GM18526 (cell line): ENCODE results near the gene OSR1.

Experiments used
- POLR2A ChIP-seq: IDR thresholded peaks from 3 replicates; pipeline ENCODE4 v1.6.1; 2011; ENCODE audit not compliant: insufficient read length; ENCODE audit errors: extremely low read depth

Gene OSR1

GRCh38 chr2:19351899-19352697 is 6.3 kb downstream of the OSR1 start:
- TF ChIP-seq POLR2A: no peak

GRCh38 chr2:19351499-19351898 is 6.9 kb downstream of the OSR1 start:
- TF ChIP-seq POLR2A: no peak

DNA sequence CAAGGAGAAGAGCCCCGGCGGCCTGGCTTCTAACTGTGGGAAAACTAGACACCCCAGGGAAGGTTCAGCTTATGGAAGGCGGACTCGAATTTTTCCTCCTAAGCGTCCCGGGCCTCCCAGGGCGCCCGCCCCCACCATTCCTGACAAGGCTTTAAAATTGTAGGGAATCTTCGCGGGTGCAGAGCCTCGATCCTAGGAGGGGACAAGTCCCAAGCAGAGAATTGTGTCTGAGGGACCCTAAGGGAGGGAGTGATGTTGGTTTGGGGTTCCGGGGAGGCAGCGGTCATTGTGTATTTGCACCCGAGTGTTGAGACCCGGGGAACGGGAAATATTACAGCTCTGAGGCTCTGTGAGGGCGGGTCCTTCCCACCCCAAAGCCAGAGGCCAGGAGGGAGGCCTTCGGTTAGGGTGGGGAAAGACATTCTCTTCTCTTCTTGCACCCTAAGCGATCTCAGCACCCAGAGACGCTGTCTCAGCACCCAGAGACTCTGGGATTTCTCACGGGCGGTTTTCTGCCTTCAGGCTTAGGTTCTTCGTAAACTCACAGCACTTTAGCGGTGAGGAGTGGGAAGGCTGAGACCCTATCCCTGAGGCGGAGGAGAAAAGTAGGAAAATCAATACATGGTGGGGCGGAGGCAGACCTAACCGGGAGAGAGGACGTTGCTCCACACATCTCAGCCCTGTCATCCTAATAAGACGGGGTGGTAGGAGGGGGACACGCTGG is 7.6 kb downstream of the OSR1 start:
- TF ChIP-seq POLR2A: no peak

GRCh38 chr2:19349911-19350677 is 8.3 kb downstream of the OSR1 start:
- TF ChIP-seq POLR2A: no peak

- no peak for TF ChIP-seq POLR2A
Measured at GRCh38 chr2:19348692-19349091, 9.7 kb downstream of the OSR1 start.

- peak; percentile 95 for TF ChIP-seq POLR2A
Measured at GRCh38 chr2:19347619-19348562, 10.5 kb downstream of the OSR1 start.

DNA sequence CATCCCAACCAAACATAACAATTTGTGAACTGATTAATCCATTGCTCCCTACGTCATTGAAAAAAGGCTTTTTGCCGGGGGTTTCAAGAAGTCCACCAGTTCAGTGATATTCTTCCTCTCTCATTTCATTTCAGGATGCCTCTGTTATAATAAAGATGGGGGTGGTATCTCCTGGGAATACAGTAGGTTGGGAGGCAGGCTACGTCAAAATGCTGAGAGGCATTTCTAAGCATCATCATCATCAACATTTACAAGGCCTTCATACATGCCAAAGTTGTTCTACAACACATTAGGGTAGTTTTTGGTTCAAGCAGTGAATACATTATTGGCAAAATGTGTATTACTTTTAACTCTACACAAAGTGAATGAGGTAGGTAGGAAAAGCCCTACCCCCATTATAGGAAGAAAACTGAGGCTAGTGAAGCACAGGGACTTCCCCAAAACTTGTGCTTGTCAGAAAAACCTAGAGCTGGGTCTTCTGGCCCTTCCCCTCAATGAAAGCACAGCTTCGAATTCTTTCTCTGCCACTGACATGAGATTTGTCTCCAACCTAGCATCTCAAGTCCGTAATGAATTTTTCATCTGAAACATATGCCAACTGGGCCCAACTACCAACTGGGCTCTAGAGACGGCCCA is 11.3 kb downstream of the OSR1 start:
- no peak for TF ChIP-seq POLR2A

GRCh38 chr2:19337742-19338141 is 20.7 kb downstream of the OSR1 start:
- no peak for TF ChIP-seq POLR2A

GRCh38 chr2:19337202-19337601 is 21.2 kb downstream of the OSR1 start:
- no peak for TF ChIP-seq POLR2A

GRCh38 chr2:19336781-19337180 is 21.6 kb downstream of the OSR1 start:
- no peak for TF ChIP-seq POLR2A

DNA sequence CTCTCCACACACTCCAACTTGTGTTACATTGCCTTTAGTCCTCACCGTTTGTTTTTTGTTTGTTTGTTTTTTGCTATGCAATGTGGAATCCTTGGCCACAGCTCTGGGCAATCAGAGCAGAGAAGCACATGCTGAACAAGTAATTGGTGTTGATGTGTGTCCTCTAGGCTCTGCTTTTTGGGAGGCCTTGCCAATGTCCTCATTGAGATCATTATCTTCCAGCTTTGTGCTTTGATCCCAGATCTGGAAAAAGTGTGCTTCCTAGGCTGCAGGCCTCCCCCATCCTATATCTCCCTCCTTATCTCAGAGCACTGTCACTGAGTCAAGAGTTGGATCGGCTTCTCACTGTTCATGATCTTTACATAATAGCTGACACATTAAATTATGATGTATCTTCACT is 25.9 kb downstream of the OSR1 start:
- no peak for TF ChIP-seq POLR2A

- TF ChIP-seq POLR2A: no peak
Measured at GRCh38 chr2:19331450-19331849, 27.0 kb downstream of the OSR1 start.

DNA sequence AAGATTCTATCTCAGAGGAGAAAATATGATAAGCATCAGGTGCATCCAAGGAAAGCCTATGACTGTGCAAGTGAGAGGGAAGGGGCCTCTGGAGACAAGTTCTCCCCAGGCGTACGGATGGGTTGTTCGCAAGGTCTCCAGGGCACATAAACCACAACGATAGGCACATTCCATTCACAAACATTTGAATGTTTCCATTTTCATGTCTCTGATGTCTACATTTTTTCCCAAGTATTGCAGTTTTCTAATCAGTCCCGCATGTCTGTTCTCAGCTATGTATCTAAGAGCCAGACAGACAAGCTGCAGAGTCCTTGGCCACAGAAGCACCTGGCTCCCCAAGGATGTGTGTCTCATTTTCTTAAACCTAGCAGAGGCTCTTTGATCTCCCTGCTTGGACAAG is 28.0 kb downstream of the OSR1 start:
- no peak for TF ChIP-seq POLR2A

DNA sequence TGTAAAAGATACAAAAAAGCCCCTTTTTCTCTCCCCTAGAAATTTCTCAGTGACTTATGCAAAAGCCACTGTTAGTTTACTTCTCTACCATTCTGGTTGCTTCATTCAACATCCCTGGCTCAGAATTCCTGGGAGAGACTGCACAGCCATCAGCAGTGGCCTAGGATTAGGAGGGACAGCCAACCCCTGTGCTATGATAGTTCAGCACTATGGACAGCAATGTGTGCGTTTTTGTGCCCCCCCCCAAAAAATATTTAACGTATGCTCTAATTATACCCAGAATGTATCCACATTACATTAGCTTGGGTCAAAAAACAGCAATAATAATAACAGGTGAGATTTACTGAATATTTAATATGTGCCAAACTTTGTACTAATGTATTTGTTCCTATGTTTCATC is 29.0 kb downstream of the OSR1 start:
- no peak for TF ChIP-seq POLR2A
